Activated T-helper 1 cell treated with anti-CD3 and anti-CD28 coated beads, Interleukin-2, amount 50 U/mL, for 16 hours (primary cell): Measurements from ENCODE around the gene EXOC3.
"Not testable (repeated sequence)": the region's sequence is repeated elsewhere in the genome, so short reads cannot be mapped to it uniquely, and the experiment has no call there.

Experiments
- DNase-seq, 2 donors: peaks; one replicate each; pipeline ENCODE4 v3.0.0-alpha.2; 2020; ENCODE audit warnings: low read depth in 1 of 2, low spot score in 1 of 2

Gene EXOC3

DNA sequence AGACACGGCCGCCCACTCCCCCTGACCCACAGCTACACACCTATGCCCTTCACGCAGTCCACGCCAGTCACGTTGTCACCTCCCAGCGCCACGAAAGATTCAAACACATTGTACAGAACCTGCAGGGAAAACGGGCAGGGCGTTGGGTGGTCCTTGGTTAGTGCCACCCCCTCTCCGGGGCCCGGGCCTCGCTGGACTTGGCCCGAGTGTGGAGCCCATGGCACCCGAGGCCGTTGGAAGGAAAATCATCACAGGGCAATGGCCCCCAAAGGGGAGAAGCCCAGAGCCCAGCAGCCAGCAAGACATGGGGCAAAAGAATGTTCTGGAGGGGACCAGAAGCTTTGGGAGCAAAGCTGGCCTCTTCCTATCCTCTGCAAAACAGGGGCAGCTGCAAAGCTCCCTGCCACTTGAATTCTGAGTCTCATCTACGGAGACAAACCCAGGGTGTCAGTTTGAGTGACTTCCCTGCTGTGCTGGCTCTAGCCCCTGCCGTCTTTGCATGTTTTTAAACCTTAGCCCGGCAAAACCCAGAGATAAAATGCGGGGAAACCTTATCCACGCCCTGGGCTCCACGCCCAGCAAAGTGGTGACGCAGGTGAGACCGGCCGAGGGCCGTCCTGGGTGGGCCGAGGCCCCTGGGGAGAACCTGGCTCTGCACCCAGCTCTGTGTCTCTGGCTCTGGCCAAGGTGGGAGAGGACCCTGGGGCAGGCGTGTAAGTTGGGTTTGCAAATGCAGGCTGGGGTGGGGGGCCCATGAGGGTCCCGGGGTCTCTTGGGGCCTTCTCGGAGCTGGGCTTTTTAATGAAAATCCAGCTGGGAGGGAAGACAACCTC lies 42.4 kb downstream of the EXOC3 start:
- DNase-seq = no peak

DNA sequence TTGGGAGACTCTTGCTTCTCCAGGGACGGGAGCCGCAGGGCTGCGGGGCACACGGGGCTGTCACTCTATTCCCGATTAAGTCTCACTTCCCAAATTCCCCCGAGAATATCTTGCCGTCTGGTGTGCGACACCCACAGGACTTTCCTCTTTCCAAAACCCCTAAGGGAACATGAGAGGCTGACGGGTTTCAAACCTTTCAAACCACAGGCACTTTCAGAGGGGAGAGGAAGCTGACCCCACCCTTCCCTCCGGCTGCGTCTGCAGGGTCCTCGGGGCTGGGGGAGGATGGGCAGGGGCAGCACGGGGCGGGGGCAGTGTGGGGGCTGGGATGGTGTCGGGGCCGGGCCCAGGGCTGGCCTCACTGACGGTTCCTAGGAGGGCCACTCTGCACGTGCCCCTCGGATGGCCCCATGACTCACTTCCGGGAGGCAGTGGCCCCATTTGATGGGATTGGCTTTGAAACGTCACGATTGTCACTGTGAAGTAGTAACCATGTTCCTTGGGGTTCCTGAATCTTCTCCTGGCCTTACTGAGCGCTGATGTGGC lies 43.0 kb downstream of the EXOC3 start:
- DNase-seq = no peak

DNA sequence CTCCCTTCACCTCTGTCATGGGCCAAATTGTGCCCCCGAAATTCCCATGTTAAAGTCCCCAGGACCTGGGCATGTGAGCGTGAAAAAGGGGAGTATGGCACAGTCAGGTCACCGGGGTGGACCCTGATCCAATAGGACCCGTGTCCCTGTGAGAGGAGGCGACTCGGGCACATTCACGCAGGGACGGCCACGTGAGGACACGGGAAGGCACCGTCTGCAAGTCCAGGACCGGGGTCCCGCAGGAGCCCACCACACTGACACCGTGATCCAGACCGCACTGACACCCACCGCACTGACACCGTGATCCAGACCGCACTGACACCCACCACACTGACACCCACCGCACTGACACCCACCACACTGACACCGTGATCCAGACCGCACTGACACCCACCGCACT lies 43.6 kb downstream of the EXOC3 start:
- DNase-seq = not testable (repeated sequence)

DNA sequence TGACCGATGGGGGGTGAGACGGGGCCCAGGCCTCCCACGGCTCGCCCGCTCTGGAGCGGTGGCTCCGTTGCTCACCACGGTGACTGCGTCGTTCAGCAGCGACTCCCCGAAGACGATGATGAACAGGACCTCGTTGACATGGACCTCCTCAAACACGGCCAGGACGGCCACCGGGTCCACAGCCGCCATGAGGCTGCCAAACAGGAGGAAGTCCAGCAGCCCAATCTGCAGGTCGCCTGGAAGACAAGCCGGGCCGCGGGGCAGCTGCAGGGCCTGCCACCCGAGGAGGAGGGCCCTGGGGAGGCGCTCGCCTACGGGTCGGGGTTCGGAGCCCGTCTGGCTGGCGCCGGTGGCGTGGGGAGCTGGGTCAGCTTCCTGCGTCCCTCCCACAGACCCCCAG lies 45.3 kb downstream of the EXOC3 start:
- DNase-seq = no peak

DNA sequence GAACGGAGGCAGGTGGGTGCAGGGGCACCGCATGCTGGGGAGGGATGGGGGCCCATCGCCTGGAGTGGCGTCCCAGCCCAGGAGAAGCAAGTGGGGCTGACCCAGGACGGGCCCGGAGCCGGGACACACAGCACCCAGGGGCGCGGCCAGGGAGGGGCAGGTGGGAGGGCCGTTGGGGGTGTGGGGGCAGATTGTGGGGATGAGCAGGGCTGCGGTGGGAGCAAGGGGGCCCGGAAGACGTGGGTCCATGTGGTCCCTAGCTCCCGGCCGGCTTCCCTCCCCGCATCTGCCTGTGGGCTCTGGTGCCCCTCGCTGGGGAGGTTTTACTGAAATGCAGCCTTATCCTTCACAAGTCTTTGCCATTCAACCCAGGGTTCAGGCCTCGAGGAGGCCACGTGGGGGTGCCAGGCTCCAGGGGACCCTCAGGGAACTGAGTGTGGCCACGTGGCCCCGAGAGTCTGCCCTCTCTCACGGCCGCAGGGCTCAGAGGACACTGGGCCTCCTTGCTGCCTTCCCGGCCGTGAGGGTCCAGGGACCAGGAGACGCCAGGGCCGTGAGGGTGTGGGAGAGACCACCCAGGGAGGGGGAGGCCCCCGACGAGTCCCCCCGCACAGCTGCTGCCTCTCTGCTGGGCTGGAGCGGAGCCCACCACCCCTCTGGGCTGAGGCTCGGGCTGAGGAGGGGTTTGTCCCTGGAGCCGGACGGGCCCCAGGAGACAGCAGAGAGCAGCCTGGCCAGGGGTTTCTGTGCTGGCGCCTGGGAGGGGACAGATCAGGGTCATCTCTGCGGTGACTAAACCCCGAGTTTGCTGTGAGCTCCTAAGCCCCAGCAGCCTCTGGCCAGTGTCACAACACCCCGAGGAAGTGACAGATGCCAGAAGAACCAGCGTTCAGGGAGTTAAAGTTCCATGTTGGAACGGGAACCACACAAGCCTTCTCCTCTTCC lies 46.0 kb downstream of the EXOC3 start:
- no peak for DNase-seq

DNA sequence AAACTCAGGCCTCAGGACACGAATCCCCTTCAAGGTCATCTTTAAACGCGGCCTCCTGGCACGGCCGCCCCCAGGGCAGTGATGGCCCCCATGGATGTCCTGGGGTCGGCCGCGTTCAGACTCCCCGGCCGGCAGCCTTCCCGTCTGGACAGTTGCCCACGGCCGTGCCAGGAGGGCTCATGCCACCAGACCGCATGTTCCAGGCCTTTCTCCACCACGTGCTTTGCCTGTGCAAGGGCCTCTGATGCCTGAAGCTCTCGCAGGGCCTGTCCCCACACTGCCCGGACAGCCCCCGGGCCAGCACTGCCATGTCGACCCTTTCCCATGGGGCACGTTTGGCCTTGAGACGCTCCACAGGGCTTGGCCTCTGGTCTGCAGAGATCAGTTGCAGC lies 46.7 kb downstream of the EXOC3 start:
- no peak for DNase-seq

DNA sequence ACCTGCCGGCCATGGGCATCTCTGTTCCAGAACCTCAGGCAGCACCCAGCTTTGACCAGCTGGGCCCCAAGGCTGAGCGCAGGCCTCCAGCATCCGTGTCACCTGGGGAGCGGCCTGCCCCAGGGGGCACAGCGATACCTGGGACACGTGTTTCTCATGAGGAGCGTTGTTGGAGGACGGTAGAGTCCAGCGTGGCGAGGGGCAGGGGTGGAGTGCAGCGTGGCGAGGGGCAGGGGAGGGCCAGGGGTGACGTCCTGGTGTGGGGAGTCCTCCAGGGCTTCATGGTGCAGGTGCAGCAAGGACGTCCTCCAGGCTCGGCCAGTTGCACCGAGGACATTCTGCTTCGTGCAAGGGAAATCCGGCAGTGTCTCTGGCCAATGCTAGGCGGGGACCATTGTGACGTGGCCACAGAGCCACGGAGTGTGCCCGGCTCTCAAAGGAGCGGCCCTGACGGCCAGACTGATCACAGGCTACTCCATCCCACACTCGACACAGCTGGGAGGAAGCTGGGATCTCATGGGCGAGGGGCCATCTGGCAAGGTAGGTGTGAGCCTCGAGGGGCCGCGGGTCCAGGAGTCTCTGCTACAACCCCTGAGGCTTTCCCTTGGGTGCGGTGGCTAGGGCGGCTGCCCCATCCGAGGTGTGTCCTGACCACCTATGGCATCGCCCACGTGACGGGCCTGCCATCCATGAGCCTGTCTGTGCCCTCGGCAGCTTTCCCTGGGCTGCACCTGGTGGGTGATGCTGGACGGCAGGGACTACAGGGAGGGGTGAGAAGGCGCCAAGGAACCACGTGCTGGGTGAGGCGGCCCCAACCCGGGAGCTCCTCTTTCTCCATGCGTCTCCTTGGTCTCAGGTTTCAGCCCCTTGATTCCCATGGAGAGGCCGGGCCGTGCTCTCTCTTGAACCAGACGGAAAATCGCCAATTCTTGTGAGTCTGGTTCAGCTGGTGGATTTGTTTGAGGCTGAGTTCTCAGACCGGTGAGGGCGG lies 47.4 kb downstream of the EXOC3 start:
- DNase-seq = no peak

DNA sequence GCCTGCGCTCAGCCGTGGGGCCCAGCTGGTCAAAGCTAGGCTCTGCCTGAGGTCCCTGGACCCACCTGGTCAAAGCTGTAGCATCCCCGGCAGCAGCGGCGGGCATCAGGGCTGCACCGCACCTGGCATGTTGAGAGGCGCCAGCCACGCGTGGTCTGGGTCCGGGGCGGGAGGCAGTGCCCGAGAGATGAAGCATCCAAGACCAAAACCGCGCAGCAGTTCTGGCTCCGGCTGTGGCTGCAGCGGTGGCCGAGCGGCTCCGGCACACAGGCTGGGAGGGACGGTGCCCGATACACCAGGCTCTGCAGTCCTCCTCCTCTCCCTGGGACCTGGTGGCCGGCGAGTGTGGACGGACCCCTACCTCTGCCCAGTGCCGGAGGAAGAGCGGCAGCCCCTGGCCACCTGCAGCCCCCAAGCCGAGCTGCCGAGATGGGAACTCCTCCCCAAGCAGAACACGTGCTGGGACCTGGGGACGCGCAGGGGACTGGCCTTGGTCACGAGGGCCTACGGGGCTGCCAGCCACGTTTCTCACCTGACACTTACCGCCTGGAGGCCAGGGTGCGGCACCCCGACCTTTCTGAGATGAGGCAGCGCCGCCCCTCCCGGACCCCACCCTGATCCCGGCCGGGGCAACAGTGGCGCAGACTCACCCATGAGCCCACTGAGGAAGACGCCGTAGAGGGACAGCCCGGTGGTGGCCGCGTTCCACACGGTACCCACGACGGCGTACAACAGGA lies 48.3 kb downstream of the EXOC3 start:
- no peak for DNase-seq

DNA sequence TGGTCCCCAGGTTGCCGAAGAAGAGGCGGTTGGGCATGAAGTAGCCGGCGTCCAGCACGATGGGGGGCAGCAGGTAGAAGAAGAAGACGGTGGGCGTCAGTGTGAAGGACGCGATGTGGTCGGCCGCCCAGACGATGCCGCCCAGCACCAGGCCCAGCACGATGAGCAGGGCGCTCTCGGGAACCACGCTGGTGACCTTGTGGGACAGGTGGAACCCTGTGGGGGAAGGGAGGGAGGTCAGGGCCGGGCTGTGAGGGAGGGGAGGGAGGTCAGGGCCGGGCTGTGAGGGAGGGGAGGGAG lies 48.8 kb downstream of the EXOC3 start:
- no peak for DNase-seq

DNA sequence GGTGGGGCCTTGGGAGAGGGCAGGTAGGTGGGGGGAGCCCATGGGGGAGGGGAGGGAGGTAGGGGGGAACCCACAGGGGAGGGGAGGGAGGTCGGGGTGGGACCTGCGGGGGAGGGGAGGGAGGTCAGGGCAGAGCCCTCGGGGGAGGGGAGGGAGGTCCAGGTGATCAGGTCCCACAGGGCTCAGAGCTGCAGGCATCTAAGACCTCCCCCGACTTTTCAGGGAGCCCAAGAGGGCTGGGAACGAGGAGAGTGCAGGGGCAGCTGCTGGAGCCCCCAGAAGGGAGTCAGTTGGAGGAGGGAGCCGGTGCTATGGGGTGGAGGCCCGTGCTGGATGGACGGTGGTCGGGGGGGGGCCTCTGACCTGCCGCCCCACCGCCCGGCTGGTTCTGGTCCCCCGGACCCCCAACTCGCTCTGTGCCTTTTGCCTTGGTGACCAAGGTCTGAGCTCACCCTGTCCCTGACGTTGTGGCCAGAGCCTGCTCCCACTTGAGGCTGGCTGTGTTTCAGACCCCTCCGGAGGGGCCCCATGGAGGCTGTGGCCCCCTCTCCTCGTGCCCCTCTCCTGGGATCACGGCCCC lies 49.4 kb downstream of the EXOC3 start:
- DNase-seq = no peak

DNA sequence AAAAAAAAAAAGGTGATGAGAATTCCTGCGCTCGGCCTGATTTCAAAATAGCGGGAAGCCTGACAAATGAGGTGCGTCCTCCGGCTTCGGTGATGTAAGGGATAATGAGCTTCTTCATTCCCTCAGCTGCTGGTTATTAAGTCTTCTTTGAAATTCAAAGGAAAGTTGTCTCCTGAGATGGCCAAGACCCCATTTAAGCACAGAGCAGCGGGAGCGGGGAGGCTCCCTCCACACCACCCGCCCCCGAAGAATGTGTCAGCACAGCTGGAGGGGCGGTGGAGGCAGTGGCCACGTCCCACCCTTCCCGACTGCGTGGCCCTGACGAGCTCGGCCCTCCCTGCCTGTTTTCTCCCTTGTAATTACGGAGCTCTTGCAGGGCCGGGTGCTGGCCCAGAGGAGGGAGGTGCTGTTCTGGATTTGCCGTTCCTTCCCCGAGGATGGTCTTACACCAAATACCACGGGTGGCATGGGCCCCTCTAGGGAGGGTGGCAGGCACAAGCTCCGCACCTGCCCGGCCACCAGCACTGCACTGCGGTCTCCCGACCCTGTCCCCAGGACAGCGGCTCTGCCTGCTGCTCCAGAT lies 50.2 kb downstream of the EXOC3 start:
- DNase-seq = no peak

DNA sequence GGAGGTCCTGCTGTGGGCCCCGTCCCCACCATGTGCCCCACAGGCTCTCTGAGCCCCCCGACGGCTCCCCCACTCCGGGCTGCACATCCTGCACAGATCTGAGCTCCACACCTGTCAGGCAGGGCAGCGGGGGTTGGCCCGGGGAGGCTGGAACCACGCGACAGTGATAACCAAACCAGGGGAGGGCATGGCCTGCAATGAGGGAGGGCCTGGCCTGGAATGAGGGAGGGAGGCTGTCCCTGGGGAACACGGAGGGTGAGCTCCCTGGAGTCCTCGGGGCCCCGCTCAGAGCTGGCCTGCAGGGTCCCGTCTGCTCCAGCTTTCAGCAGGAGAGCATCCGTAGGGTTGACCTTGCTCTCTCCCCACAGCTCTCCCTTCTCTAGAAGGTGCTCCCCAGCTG lies 50.8 kb downstream of the EXOC3 start:
- DNase-seq = no peak

DNA sequence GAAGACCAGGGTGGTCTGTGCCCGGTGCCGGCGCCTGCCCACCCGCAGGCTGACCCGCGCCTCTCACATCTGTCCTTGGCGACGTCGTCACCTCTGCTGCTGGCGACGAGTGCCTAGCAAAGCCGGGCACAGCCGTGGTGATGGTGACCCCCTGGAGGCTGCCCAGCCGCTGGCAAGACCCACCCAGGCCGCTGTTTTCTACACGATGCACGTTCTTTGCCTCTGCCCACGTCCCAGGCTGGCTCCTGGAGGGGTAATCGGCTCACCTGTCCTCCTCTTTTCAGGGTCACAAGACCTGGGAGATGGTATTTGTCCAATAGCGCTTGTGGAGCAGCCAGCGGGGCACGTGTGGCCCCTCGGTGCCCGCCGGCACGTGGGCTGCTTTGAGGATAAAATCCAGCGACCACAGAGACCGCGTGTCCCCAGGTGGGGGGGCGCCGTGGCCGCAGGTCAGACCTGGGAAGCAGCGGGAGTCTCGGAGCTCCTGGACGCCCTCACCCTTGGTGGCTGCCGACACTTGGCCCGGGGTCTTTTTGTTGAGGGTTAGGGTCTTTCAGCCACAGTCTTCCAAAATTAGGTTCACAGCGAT lies 51.8 kb downstream of the EXOC3 start:
- no peak for DNase-seq

DNA sequence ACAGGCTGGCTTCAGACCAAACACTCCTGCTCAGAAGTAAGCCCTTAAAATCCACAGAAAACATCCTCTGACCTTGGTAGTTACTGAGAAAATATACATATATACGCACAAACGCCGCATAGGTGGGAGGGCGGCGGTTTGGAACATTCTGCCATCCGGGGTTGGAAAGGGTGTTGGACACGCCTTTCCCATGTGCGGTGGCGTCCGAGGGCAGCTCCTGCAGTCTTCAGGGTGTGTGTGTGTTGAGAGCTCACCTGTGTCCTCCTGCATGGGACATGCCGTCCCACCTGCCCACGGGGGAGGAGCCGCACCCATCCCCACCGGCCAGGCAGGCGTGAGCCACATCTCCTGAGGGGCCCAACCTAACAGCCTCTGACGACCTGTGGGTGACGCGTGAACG lies 53.1 kb downstream of the EXOC3 start:
- no peak for DNase-seq

DNA sequence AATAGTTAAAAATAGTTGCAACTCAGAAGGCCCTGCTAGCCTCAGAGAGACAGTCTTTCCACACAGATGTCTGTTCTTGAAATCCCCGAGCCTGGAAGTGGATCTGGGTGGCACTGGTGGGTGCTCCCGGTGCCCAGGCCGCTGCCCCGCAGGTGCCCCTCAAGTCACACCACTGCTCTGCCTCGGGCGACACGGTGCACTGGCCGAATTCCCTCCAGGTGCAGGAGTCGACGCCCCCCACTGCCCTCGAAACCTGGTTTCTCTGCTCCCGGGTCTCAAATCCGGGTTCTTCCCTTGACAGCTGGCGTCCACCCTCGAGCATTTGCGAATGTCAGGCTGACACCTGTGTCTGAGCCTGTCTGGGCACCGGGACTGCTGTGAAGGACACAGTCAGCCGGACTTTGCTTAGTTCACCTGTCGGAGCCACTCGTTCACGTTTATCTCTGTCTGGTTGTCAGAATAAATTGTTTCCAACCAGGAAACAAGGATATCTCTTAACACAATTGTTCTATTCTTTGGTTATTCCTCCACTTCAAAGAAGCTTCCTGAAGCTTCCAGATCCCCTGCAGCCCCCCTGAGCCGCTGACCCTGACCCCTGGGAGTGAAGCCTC lies 54.2 kb downstream of the EXOC3 start:
- no peak for DNase-seq

DNA sequence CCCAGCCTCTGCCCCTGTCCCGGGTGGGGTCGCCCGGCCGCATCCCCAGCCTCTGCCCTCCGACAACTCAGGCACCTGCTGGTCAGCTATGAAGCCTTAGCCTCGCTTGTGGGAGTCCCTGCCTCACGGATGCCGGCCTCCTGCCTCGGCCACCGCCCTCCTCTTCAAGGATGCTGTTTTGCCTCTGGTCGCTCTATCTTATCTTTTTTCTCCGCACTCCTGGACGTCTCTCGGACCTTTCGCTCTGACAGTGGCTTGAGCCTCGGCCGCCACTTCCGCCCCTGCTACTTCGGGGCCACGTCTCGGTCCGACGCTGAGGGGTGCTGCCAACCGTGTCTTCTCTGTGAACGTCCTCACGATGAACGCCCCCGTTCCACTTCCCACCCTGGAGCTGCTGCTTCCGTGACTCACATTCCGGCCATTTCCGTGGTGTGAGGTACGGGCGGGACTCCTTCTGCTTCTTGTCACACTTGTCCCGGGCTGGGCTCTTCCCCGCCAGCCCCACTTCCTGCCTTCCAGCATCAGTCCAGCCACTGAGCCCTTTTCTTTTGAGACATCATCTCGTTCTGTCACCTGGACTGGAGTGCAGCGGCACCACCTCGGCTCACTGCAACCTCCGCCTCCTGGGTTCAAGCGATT lies 55.0 kb downstream of the EXOC3 start:
- DNase-seq = no peak

DNA sequence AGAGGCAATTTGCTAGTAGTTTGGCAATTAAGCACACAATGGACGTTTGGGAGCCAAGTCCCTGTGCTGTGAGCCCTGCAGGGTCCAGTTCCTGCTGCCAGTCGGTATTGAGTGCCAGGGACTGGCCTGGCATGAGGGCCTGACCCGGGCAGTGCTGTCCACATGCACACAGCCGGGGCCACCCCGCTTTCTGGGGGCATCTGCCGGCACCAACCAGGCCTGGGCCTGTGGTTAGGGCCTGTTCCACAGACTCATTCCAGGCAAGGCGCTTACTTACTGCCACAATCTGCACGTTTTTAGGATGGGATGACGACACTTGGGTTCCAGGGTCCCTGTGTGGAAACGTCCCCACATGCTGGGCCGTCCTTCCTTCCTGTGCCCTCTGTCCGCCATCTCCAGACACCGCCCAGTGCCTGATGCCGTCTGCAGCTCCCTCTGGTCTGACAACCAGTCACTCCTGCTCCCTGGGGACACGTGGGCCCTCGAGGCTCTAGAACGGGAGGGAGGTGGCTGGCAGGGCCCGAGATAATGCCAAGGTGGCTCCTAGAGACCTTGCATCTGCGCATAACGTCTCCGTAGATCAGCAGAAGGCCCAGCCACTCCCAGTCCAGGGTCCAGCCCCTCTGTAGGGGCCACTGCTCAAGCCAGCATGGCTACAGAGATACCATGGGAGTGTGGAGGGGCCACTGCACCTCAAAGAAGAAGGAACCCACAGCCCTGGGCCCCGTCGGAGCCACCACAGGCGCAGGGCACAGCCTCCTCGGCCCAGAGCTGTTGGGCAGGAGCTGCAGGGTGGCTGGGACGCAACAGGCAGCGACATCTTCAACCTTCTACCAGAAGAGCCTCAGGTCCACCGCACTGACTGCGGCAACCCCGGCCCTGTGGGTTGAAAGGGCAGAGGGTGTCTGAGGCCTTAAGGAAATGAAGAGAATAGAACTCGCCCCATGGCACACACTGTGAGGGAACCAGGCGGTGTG lies 56.5 kb downstream of the EXOC3 start:
- DNase-seq = no peak
